Gastroesophageal sphincter (tissue), 3 donors: ENCODE measurements around the gene MUC20.
"Not testable (repeated sequence)": the region's sequence is repeated elsewhere in the genome, so short reads cannot be mapped to it uniquely, and the experiment has no call there.

ENCODE experiments used
- EP300 ChIP-seq: sonication (generic); formaldehyde crosslinking; IDR thresholded peaks from one replicate; pipeline ENCODE4 v1.6.1; 2017; ENCODE audit warnings: antibody characterized with exemption, mild to moderate bottlenecking
- POLR2A ChIP-seq, 2 donors: fragments of 450-650 bp; IDR thresholded peaks; one replicate each; pipeline ENCODE4 v1.6.1; 2017; ENCODE audit warnings: antibody characterized with exemption in 2 of 2, mild to moderate bottlenecking in 2 of 2, moderate library complexity in 1 of 2
- TF ChIP-seq, protein P1 (sequence below), 4 experiments: fragments of 200-600 bp in 2 of 4; fragments of 450-650 bp in 2 of 4; sonication (generic) in 1 of 4; IDR thresholded peaks; one replicate each; pipeline ENCODE4 v1.5.1; 2017 to 2019; ENCODE audit warnings: antibody characterized with exemption in 4 of 4, mild to moderate bottlenecking in 2 of 4, moderate library complexity in 2 of 4

- TF ChIP-seq, protein P1, sequence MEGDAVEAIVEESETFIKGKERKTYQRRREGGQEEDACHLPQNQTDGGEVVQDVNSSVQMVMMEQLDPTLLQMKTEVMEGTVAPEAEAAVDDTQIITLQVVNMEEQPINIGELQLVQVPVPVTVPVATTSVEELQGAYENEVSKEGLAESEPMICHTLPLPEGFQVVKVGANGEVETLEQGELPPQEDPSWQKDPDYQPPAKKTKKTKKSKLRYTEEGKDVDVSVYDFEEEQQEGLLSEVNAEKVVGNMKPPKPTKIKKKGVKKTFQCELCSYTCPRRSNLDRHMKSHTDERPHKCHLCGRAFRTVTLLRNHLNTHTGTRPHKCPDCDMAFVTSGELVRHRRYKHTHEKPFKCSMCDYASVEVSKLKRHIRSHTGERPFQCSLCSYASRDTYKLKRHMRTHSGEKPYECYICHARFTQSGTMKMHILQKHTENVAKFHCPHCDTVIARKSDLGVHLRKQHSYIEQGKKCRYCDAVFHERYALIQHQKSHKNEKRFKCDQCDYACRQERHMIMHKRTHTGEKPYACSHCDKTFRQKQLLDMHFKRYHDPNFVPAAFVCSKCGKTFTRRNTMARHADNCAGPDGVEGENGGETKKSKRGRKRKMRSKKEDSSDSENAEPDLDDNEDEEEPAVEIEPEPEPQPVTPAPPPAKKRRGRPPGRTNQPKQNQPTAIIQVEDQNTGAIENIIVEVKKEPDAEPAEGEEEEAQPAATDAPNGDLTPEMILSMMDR (IDR thresholded peaks at IDR 0.05) = not testable (repeated sequence)
- TF ChIP-seq EP300; POLR2A (IDR thresholded peaks at IDR 0.05): not testable (repeated sequence)
Observed at GRCh38 chr3:195719514-195720254, 1.1 kb upstream of the MUC20 start.
